NCI-H748 (cell line): ENCODE measurements around the gene NFIL3.
A peak's percentile ranks its signal among the peaks of the same experiment; 100 is the strongest.
"Not testable (repeated sequence)": the region's sequence is repeated elsewhere in the genome, so short reads cannot be mapped to it uniquely, and the experiment has no call there.

Experiments
- DNase-seq: peaks from one replicate; lab custom pipeline; 2025; ENCODE audit not compliant: unreplicated experiment; lab: John Stamatoyannopoulos, UW

The NFIL3 gene

GRCh38 chr9:91398926-91399325, 24.7 kb downstream of the NFIL3 start:
- no peak for DNase-seq

DNA sequence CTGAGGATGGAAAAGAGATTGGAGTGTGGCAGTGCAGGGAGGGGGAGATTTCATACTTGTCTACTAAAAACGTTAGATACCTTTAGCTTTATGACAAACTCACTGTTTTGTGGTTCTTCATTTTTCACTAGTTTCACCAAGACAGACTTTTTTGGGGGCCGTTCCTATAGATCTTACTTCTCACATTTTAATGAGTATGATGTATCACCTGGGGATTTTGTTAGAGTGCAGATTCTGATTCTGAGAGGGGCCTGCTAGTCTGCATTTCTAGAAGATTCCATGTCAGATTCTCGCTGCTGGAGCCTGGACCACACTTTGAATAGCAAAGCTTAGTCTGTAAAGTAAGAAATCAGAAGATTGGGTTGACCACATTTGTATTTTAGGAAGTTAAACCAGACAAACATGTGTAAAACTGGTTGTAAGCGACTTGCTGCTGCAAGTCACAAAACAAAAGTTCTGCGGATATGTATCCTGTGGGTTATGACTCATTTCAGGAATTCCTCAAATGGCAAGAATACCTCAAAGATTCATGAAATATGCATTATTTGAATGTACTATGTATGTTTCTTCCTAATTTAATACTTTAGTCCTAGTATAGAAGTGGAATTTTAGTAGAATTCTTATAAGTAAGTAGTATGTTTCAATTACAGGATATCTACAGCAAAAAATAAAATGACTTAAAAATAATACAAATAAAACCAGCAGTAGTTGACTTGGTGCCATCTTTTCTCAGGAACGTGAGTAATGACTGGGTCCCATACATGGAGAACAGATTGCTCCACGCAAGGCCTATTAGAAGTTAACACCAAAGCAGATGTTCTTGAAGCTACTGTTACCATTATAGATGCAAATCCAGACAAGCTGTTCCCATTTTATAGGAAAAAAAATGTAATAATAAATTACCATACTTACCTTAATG, 27.8 kb downstream of the NFIL3 start:
- DNase-seq = no peak

DNA sequence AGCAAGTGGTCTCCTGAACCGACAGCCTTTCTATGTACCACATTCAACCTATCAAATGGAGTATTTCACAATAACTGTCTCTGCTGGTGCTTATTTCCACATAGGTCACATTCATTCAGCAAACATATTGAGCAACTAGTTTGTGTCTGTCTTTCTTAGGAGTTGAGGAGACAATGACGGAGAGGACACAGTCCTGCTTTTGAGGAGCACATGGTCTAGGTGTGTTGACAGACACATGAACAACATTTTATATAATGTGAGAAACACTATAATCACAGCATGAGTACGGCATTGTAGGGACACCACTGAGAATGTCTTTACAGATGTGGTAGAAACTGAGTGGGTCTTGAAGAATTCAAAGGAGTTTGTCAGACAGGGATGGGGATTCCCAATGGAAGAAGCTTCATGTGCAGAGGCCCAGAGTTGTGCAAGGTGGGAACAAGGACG, 28.5 kb downstream of the NFIL3 start:
- no peak for DNase-seq

DNA sequence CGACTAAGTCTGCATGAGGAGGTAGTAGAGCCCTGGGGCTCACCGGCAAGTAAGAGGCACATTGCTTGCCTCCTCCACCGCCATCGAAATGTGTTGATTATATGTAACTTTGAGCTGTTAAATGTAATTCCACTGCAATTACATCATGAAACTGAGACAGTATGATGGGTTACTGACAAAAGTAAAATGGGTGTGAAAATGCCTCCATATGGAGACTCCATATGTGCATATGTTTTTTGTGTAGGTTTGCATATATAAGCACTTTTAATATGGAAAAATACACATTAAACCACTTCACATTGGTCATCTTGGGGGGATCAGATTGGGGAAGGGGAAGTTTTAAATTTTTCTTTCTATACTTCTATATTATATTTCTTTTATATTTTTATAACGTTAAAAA, 29.8 kb downstream of the NFIL3 start:
- DNase-seq = no peak

GRCh38 chr9:91392435-91392834, 31.2 kb downstream of the NFIL3 start:
- no peak for DNase-seq

- peak; percentile 31 for DNase-seq
These were observed 31.8 kb downstream of the NFIL3 start for GRCh38 chr9:91391818-91392217.

DNA sequence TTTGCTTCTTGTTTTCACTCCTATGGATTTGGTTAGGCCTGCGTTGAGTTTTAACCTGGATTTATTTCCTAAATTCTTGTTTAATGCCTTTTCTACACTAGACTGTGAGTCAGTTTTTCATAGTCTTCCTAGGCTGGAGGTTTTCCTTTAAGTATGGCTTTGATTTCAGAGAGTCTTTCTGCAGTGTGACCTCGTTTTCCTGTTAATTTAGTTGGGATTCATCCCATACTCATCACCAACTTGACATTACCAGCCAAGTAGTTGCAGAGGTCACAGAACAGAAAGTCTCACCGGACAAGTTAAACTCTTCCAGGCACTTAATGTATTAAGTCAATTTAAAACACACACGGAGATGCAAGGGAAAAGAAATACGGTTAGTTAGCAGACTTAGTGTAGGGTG, 32.2 kb downstream of the NFIL3 start:
- no peak for DNase-seq

- DNase-seq = not testable (repeated sequence)
These were observed 33.9 kb downstream of the NFIL3 start for GRCh38 chr9:91389686-91390085.

GRCh38 chr9:91386765-91387164, 36.9 kb downstream of the NFIL3 start:
- no peak for DNase-seq

DNA sequence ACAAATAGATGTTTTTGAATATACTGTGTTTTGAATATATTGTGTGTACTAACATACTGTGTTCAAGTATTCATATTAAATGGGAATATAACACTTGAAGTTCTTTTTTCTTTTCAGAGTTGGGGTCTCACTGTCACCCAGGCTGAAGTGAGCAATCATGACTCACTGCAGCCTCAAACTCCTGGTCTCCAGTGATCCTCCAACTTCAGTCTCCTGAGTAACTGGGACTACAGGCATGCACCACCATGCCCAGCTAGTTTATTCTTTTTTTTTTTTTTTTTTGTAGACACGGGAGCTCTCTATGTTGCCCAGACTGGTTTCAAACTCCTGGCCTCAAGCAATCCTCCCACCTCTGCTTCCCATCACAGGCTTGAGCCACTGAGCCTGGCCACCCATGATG, 38.7 kb downstream of the NFIL3 start:
- DNase-seq = no peak

DNA sequence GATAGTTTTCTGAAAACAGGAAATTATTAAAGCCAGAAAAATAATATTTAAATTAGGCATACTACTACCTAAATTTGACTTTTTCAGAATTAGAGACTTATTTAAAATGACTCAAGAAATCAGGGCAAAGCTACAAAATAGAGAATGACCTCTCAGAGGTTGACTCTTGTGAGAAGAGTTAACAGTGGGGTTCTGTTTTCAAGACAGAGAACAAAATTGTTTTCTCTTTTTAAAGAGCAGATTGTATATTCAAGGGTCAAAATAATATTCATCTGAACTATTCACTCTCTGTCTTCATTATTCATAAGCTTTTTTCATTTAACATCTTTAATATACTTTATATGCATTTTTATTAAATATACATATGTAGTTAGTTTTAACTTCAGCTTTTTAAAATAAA, 40.1 kb downstream of the NFIL3 start:
- DNase-seq = no peak

DNA sequence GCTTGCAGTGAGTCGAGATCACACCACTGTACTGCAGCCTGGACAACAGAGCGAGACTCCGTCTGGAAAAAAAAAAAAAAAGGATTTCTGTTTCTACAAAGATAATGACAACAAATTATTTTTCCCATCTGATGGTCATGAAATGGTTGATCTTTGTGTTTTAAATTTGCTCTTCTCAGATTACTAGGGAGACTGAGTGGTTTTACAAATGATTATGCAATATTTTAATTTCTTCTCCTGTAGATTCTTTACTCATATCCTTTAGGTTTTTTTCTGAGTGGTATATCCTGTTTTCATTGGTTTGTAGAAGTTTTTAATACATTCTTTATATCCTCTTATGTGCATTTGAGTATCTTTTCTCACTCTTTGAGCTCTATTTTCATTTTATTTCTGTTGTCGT, 41.3 kb downstream of the NFIL3 start:
- DNase-seq = no peak

- no peak for DNase-seq
These were observed 44.2 kb downstream of the NFIL3 start for GRCh38 chr9:91379426-91379825.

DNA sequence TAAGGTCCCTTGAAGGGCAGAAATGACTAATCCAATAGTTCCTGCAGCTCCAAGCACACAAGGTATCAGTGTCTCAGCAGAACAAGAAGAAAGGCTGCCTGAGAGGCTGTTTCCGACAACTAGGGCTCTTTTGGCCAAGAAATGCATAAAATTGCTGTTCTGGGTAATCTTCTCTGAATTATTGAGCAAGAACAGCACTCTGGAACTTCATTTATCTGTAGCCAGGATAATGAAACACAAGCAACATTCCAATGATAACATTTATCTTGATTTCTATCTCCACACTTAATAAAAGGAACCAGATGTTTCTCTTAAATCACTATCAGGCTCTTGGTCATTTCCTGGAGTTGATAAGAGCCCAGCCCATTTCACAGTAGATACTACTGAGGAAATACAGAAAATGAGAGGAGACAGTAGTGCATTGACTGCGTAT, 44.9 kb downstream of the NFIL3 start:
- DNase-seq = no peak

DNA sequence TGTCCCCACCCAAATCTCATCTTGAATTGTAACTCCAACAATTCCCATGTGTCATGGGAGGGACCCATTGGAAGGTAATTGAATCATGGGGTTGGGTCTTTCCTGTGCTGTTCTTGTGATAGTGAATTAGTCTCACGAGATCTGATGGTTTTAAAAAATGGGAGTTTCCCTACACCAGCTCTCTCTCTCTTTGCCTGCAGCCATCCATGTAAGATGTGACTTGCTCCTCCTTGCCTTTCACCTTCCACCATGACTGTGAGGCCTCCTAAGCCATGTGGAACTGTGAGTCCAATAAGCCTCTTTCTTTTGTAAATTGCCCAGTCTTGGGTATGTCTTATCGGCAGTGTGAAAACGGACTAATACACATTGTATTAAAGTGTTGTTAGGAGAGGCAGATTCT, 45.6 kb downstream of the NFIL3 start:
- not testable (repeated sequence) for DNase-seq

GRCh38 chr9:91376239-91376638, 47.4 kb downstream of the NFIL3 start:
- no peak for DNase-seq

GRCh38 chr9:91374939-91375338, 48.7 kb downstream of the NFIL3 start:
- no peak for DNase-seq

- no peak for DNase-seq
These were observed 51.7 kb downstream of the NFIL3 start for GRCh38 chr9:91371894-91372293.

DNA sequence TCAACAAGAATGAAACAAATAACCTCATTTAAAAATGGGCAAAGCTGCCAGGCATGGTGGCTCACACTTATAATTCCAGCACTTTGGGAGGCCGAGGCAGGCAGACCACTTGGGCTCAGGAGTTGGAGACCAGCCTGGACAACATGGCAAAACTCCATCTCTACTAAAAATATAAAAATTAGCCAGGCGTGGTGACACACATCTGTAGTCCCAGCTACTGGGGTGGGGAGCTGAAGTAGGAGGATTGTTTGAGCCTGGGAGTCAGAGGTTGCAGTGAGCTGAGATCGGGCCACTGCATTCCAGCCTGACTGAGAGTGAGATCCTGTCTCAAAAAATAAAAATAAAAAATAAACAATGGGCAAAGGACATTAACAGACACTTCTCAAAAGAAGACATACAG, 53.6 kb downstream of the NFIL3 start:
- not testable (repeated sequence) for DNase-seq

- no peak for DNase-seq
These were observed 58.9 kb downstream of the NFIL3 start for GRCh38 chr9:91364702-91365101.

DNA sequence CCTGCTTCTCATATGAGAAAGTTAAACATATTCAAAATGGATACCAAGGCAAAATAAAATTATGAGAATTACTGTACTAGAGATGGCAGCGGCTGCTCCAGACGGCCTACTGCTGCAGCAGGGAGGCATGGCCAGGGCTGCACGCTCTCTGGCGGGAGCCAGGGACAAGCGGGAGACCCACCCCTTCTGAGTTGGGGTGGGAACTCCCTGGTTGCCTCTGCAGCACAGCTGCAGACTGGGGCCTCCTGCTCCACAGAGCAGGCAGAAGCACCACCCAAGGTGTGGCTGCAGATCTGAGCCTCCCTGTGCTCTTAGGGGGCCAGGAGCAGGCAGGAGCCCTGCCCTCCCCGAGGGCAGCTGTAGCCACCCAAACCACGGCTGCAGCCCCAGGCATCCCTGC, 59.6 kb downstream of the NFIL3 start:
- DNase-seq = no peak

- DNase-seq = no peak
These were observed 61.5 kb downstream of the NFIL3 start for GRCh38 chr9:91362051-91362611.
